Gastrocnemius medialis (tissue), 4 donors: Measurements from ENCODE around the gene MTF2. TPM values are rescaled to one million over a fixed set of nuclear protein-coding genes. Genes with fewer than 3 reads are reported as not detected.

Source experiments
- ATAC-seq, 2 donors: fragments of 150-250 bp; one replicate each; pipeline ENCODE4 v1.9.1; 2016
- DNase-seq, 2 donors: peaks; one replicate each; pipeline ENCODE4 v3.0.0-alpha.2; 2019
- H3K27ac ChIP-seq, 4 donors: fragments of 200-600 bp; sonication (generic); 1 replicate in 1 of 4; 2 replicates in 3 of 4; pipeline ENCODE4 v1.5.1; 2016 to 2018; ENCODE audit warnings: mild to moderate bottlenecking in 2 of 4, moderate library complexity in 1 of 4
- H3K27me3 ChIP-seq, 3 donors: fragments of 200-600 bp; sonication (generic) in 2 of 3; 1 replicate in 1 of 3; 2 replicates in 2 of 3; pipeline versions ENCODE4 v1.5.1 to v1.6.0; 2016 to 2019; ENCODE audit warnings: mild to moderate bottlenecking in 1 of 3, moderate library complexity in 1 of 3
- H3K36me3 ChIP-seq, 2 donors: fragments of 200-600 bp; sonication (generic) in 1 of 2; one replicate each; pipeline ENCODE4 v1.5.1; 2017 to 2018
- H3K4me1 ChIP-seq, 2 donors: fragments of 200-600 bp; sonication (generic) in 1 of 2; one replicate each; pipeline ENCODE4 v1.5.1; 2016 to 2017; ENCODE audit warnings: mild to moderate bottlenecking in 2 of 2
- H3K4me3 ChIP-seq, 4 donors: fragments of 200-600 bp; sonication (generic) in 3 of 4; 1 replicate in 1 of 4; 2 replicates in 3 of 4; pipeline ENCODE4 v1.5.1; 2016 to 2019; ENCODE audit warnings: mild to moderate bottlenecking in 2 of 4
- H3K9me3 ChIP-seq, 3 donors: fragments of 200-600 bp; sonication (generic) in 2 of 3; 1 replicate in 1 of 3; 2 replicates in 2 of 3; pipeline ENCODE4 v1.5.1; 2016 to 2019
- POLR2A ChIP-seq, 2 donors: fragments of 450-650 bp; IDR thresholded peaks; one replicate each; pipeline ENCODE4 v1.6.1; 2017; ENCODE audit warnings: antibody characterized with exemption in 2 of 2, mild to moderate bottlenecking in 2 of 2, moderate library complexity in 2 of 2
- in situ Hi-C, 4 donors: fragments of 200-750 bp; cut with MboI; loops; one replicate each; pipeline versions ENCODE4 v1.15.0 to v1.8.0; 2017; ENCODE audit warnings: low sequenced_read_pairs in 4 of 4
- intact Hi-C: fragments of 100-400 bp; cut with DNase I; formaldehyde crosslinking; loops from one replicate; pipeline ENCODE4 v1.15.1; 2023; ENCODE audit warnings: low total_unique reads
- total RNA-seq, 4 donors: library from RNA; depleted of rRNA; stranded (reverse); fragments of >200 nt; gene quantifications; one replicate each; pipeline versions ENCODE4 v1.1.0 to v1.2.3, GENCODE V29; 2016
- TF ChIP-seq, protein P1 (sequence below), 5 experiments: fragments of 450-650 bp in 3 of 5; fragments of 200-600 bp in 2 of 5; sonication (generic) in 2 of 5; IDR thresholded peaks in 4 of 5; conservative IDR thresholded peaks in 1 of 5; 1 replicate in 4 of 5; 2 replicates in 1 of 5; pipeline ENCODE4 v1.5.1; 2016 to 2019; ENCODE audit warnings: antibody characterized with exemption in 5 of 5, mild to moderate bottlenecking in 3 of 5, moderate library complexity in 3 of 5

Gene MTF2
- total RNA-seq, 4 donors from 2014 or later = 5.9 to 11.7 (median 9.5) TPM

GRCh38 chr1:93083979-93084378 lies 4.9 kb downstream of the MTF2 start:
- no peaks in the 10 kb centered on the region for H3K27me3 ChIP-seq
- peaks cover 0 to 4% of the 10 kb centered on the region in 2 donors for H3K36me3 ChIP-seq
- intact Hi-C loops (loop anchor here (5.0 kb wide), 1 partner anchor 218 kb away; no protein-coding TSS in a partner anchor), in situ Hi-C loops (loop anchor here in 3 of 4 donors (5.0 to 10.0 kb wide), 2 partner anchors 91 to 93 kb away; no protein-coding TSS in a partner anchor)
- no peak for TF ChIP-seq POLR2A (IDR thresholded peaks at IDR 0.05)
- TF ChIP-seq, protein P1, sequence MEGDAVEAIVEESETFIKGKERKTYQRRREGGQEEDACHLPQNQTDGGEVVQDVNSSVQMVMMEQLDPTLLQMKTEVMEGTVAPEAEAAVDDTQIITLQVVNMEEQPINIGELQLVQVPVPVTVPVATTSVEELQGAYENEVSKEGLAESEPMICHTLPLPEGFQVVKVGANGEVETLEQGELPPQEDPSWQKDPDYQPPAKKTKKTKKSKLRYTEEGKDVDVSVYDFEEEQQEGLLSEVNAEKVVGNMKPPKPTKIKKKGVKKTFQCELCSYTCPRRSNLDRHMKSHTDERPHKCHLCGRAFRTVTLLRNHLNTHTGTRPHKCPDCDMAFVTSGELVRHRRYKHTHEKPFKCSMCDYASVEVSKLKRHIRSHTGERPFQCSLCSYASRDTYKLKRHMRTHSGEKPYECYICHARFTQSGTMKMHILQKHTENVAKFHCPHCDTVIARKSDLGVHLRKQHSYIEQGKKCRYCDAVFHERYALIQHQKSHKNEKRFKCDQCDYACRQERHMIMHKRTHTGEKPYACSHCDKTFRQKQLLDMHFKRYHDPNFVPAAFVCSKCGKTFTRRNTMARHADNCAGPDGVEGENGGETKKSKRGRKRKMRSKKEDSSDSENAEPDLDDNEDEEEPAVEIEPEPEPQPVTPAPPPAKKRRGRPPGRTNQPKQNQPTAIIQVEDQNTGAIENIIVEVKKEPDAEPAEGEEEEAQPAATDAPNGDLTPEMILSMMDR (IDR thresholded peaks at IDR 0.05 in 4 of 5, conservative IDR thresholded peaks at IDR 0.05 in 1 of 5) = no peak
- ATAC-seq (no peak), DNase-seq (no peak)
- no peaks in the 10 kb centered on the region for H3K9me3 ChIP-seq
- H3K4me1 ChIP-seq = peaks cover 20 to 24% of the 10 kb centered on the region in 2 donors
- no peak overlapping the region for H3K27ac ChIP-seq
- H3K4me3 ChIP-seq = no peak overlapping the region

DNA sequence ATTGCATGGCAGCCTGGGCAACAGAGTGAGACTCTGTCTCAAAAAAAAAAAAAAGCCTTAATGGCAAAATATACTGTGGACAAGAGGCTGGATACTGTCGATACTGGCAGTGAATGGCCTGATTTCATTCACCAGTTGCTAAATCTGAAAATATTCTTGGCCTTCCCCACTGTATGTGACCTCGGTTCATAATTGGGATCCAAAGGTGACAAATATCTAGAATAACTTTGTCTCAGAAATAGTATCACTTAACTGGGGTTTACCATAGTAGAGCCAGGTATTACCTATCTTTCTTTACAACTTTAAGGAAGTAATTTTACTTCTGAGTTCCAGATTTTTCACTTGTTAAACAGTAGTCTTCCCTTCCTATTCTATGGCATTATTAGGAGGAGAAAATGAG lies 8.4 kb downstream of the MTF2 start:
- intact Hi-C loops = no loop called here
- in situ Hi-C loops = loop anchor here in 2 of 4 donors (10.0 kb wide), 1 partner anchor 87 kb away; no protein-coding TSS in a partner anchor
- TF ChIP-seq, protein P1 (IDR thresholded peaks at IDR 0.05 in 4 of 5, conservative IDR thresholded peaks at IDR 0.05 in 1 of 5) = no peak
- TF ChIP-seq POLR2A (IDR thresholded peaks at IDR 0.05) = no peak

GRCh38 chr1:93093332-93094006 lies 14.4 kb downstream of the MTF2 start:
- TF ChIP-seq, protein P1 (IDR thresholded peaks at IDR 0.05 in 4 of 5, conservative IDR thresholded peaks at IDR 0.05 in 1 of 5) = no peak
- TF ChIP-seq POLR2A (IDR thresholded peaks at IDR 0.05) = no peak
- no peaks in the 10 kb centered on the region for H3K9me3 ChIP-seq
- H3K4me3 ChIP-seq = no peak overlapping the region
- intact Hi-C loops (no loop called here), in situ Hi-C loops (no loop called here)
- no peaks in the 10 kb centered on the region for H3K27me3 ChIP-seq
- H3K4me1 ChIP-seq = peaks cover 4 to 5% of the 10 kb centered on the region in 2 donors
- DNase-seq (no peak), ATAC-seq (no peak)
- H3K27ac ChIP-seq = no peak overlapping the region
- H3K36me3 ChIP-seq = no peaks in the 10 kb centered on the region

More for the DNA sequence above, 8.4 kb downstream of the MTF2 start:
- Histone ChIP-seq H3K27me3 (no peaks in the 10 kb centered on the region), H3K4me3 (no peak overlapping the region), H3K9me3 (no peaks in the 10 kb centered on the region), H3K36me3 (peaks cover 0 to 4% of the 10 kb centered on the region in 2 donors), H3K27ac (no peak overlapping the region), H3K4me1 (peaks cover 3 to 8% of the 10 kb centered on the region in 2 donors)
- DNase-seq (no peak), ATAC-seq (no peak)

- Histone ChIP-seq H3K27ac (no peak overlapping the region), H3K4me3 (no peak overlapping the region)
- no peak for TF ChIP-seq POLR2A (IDR thresholded peaks at IDR 0.05)
- TF ChIP-seq, protein P1 (IDR thresholded peaks at IDR 0.05 in 4 of 5, conservative IDR thresholded peaks at IDR 0.05 in 1 of 5) = no peak
Observed at GRCh38 chr1:93095804-93096585, 16.9 kb downstream of the MTF2 start.

More at GRCh38 chr1:93095804-93096585, 16.9 kb downstream of the MTF2 start:
- in situ Hi-C loops = no loop called here
- Histone ChIP-seq H3K36me3 (no peaks in the 10 kb centered on the region), H3K27me3 (no peaks in the 10 kb centered on the region), H3K9me3 (no peaks in the 10 kb centered on the region), H3K4me1 (peaks cover 4 to 11% of the 10 kb centered on the region in 2 donors)
- intact Hi-C loops = no loop called here
- no peak for ATAC-seq
- no peak for DNase-seq
